Right atrium auricular region (tissue), 2 donors: ENCODE measurements around the gene SMG1. TPM values are rescaled to one million over a fixed set of nuclear protein-coding genes. Genes with fewer than 3 reads are reported as not detected.

Experiments
- DNase-seq: peaks from one replicate; pipeline ENCODE4 v3.0.0-alpha.2; 2019; ENCODE audit warnings: low spot score
- H3K27ac ChIP-seq, 2 donors: fragments of 200-600 bp; sonication (generic); 1 replicate in 1 of 2; 2 replicates in 1 of 2; pipeline ENCODE4 v1.5.1; 2016 to 2019
- H3K27me3 ChIP-seq, 2 donors: fragments of 200-600 bp; sonication (generic); one replicate each; pipeline versions ENCODE4 v1.5.1 to v1.6.0; 2017 to 2019
- H3K36me3 ChIP-seq: fragments of 200-600 bp; sonication (generic); one replicate; pipeline ENCODE4 v1.5.1; 2016
- H3K4me1 ChIP-seq, 2 donors: fragments of 200-600 bp; sonication (generic); one replicate each; pipeline versions ENCODE4 v1.5.1 to v1.6.0; 2017 to 2019
- H3K4me3 ChIP-seq, 2 donors: fragments of 200-600 bp; sonication (generic); 1 replicate in 1 of 2; 2 replicates in 1 of 2; pipeline ENCODE4 v1.5.1; 2017 to 2019; ENCODE audit warnings: mild to moderate bottlenecking in 1 of 2, moderate library complexity in 1 of 2
- H3K9me3 ChIP-seq, 2 donors: fragments of 200-600 bp; sonication (generic); one replicate each; pipeline ENCODE4 v1.5.1; 2019
- CTCF ChIP-seq, 2 donors: fragments of 200-600 bp; sonication (generic); IDR thresholded peaks; one replicate each; pipeline ENCODE4 v1.5.1; 2019; ENCODE audit warnings: antibody characterized with exemption in 2 of 2
- total RNA-seq, 2 donors: library from RNA; depleted of rRNA; stranded (reverse); fragments of >200 nt; gene quantifications; one replicate each; pipeline ENCODE4 v1.1.0, GENCODE V29; 2016

The SMG1 gene
- total RNA-seq, 2 donors from 2014 or later, result 35.9 to 49.6 TPM

- Histone ChIP-seq H3K4me3 (no peak overlapping the region), H3K27ac (no peak overlapping the region), H3K9me3 (no peaks in the 10 kb centered on the region), H3K36me3 (peaks cover 27% of the 10 kb centered on the region), H3K27me3 (no peaks in the 10 kb centered on the region), H3K4me1 (peaks cover 0 to 36% of the 10 kb centered on the region in 2 donors)
- no peak for TF ChIP-seq CTCF (IDR thresholded peaks at IDR 0.05)
- DNase-seq, result no peak
Observed at GRCh38 chr16:18797746-18798145, 128.5 kb downstream of the SMG1 start.

GRCh38 chr16:18796377-18796776, 129.8 kb downstream of the SMG1 start:
- Histone ChIP-seq H3K9me3 (no peaks in the 10 kb centered on the region), H3K27ac (no peak overlapping the region), H3K36me3 (peaks cover 29% of the 10 kb centered on the region), H3K4me1 (peaks cover 0 to 26% of the 10 kb centered on the region in 2 donors), H3K27me3 (no peaks in the 10 kb centered on the region), H3K4me3 (no peak overlapping the region)
- no peak for TF ChIP-seq CTCF (IDR thresholded peaks at IDR 0.05)
- no peak for DNase-seq

- no peak for DNase-seq
- no peaks in the 10 kb centered on the region for H3K27me3 ChIP-seq
- no peak overlapping the region for H3K4me3 ChIP-seq
- H3K9me3 ChIP-seq, result no peaks in the 10 kb centered on the region
- H3K4me1 ChIP-seq, result peaks cover 0 to 19% of the 10 kb centered on the region in 2 donors
- no peak for TF ChIP-seq CTCF (IDR thresholded peaks at IDR 0.05)
- no peak overlapping the region for H3K27ac ChIP-seq
- peaks cover 36% of the 10 kb centered on the region for H3K36me3 ChIP-seq
Observed at GRCh38 chr16:18792836-18793433, 133.3 kb downstream of the SMG1 start.

GRCh38 chr16:18789850-18790706, 136.1 kb downstream of the SMG1 start, which contains the start of gene RPS15A:
TSS of gene RPS15A (minus strand) at chr16:18790334. CDS start at chr16:18789113, 1,221 bp downstream.
- H3K4me3 ChIP-seq, result peak within 1 kb of the TSS; percentile 78 to 83
- H3K27ac ChIP-seq, result peak within 1 kb of the TSS; percentile 79 to 83
- H3K4me1 ChIP-seq, result peaks cover 0 to 47% of the 10 kb centered on the region in 2 donors

GRCh38 chr16:18789515-18789849, 136.7 kb downstream of the SMG1 start:
- Histone ChIP-seq H3K4me1 (peaks cover 0 to 50% of the 10 kb centered on the region in 2 donors), H3K4me3 (peak overlapping the region; percentile 78 to 83), H3K9me3 (no peaks in the 10 kb centered on the region), H3K27me3 (no peaks in the 10 kb centered on the region), H3K27ac (peak overlapping the region; percentile 79 to 83), H3K36me3 (peaks cover 60% of the 10 kb centered on the region)
- no peak for DNase-seq
- TF ChIP-seq CTCF (IDR thresholded peaks at IDR 0.05), result no peak

More at GRCh38 chr16:18789850-18790706, 136.1 kb downstream of the SMG1 start, which contains the start of gene RPS15A:
- no peak for TF ChIP-seq CTCF (IDR thresholded peaks at IDR 0.05)
- peak; percentile 95 for DNase-seq
- H3K36me3 ChIP-seq, result peaks cover 55% of the 10 kb centered on the region
- no peaks in the 10 kb centered on the region for H3K9me3 ChIP-seq
- no peaks in the 10 kb centered on the region for H3K27me3 ChIP-seq
